HepG2 (cell line): ENCODE results near the gene MARF1. TPM values are rescaled to one million over a fixed set of nuclear protein-coding genes. Genes with fewer than 3 reads are reported as not detected.

Experiments used
- ARNT2 ChIP-seq: sonication (generic); formaldehyde crosslinking; IDR thresholded peaks from 2 replicates; pipeline ENCODE4 v1.8.0; 2022; ENCODE audit warnings: mild to moderate bottlenecking, low read depth, missing genetic modification reagents, moderate library complexity
- ATF7-NPFF ChIP-seq: sonication (generic); formaldehyde crosslinking; IDR thresholded peaks from 2 replicates; pipeline ENCODE4 v1.8.1; 2023; ENCODE audit warnings: mild to moderate bottlenecking, low read depth, missing genetic modification reagents, moderate library complexity
- BHLHE40 ChIP-seq: IDR thresholded peaks from 2 replicates; pipeline ENCODE4 v1.6.1; 2011; ENCODE audit warnings: low read length, improper control_type of control experiment
- ELF3 ChIP-seq: IDR thresholded peaks from 2 replicates; pipeline ENCODE4 v1.6.1; 2016; ENCODE audit warnings: missing genetic modification reagents, missing compliant biosample characterization
- GABPB1 ChIP-seq: IDR thresholded peaks from 2 replicates; pipeline ENCODE4 v1.6.1; 2016; ENCODE audit warnings: mild to moderate bottlenecking, missing genetic modification reagents, moderate library complexity, missing compliant biosample characterization
- IRF2 ChIP-seq: IDR thresholded peaks from 2 replicates; pipeline ENCODE4 v1.6.1; 2018; ENCODE audit warnings: missing genetic modification reagents, missing compliant biosample characterization
- MIXL1 ChIP-seq: IDR thresholded peaks from 2 replicates; pipeline ENCODE4 v1.6.1; 2016
- MXI1 ChIP-seq: IDR thresholded peaks from 3 replicates; pipeline ENCODE4 v1.6.1; 2012; ENCODE audit warnings: low read depth, low read length, inconsistent platforms, borderline replicate concordance
- NFYB ChIP-seq: sonication (generic); formaldehyde crosslinking; IDR thresholded peaks from 2 replicates; pipeline ENCODE4 v1.4.0; 2020; ENCODE audit warnings: missing genetic modification reagents
- RARA ChIP-seq: IDR thresholded peaks from 2 replicates; pipeline ENCODE4 v1.6.1; 2016; ENCODE audit warnings: missing genetic modification reagents, missing compliant biosample characterization
- RBM39 ChIP-seq: fragments of 200-400 bp; formaldehyde crosslinking; IDR thresholded peaks from one replicate; pipeline ENCODE4 v1.6.1; 2018; ENCODE audit warnings: antibody characterized with exemption, mild to moderate bottlenecking, low read depth, low read length; ENCODE audit not compliant: poor library complexity, severe bottlenecking
- RELA ChIP-seq: sonication (generic); formaldehyde crosslinking; IDR thresholded peaks from 2 replicates; pipeline ENCODE4 v1.4.0; 2020; ENCODE audit warnings: missing genetic modification reagents
- SNAI1 ChIP-seq: sonication (generic); formaldehyde crosslinking; IDR thresholded peaks from 2 replicates; pipeline ENCODE4 v1.5.0; 2020; ENCODE audit warnings: mild to moderate bottlenecking, missing genetic modification reagents, borderline replicate concordance
- SOX6 ChIP-seq, 2 experiments: fragments of 450-650 bp in 1 of 2; sonication (generic) in 1 of 2; formaldehyde crosslinking in 1 of 2; IDR thresholded peaks; 2 replicates each; pipeline versions ENCODE4 v1.4.0 to v1.6.1; 2017 to 2020; ENCODE audit warnings: antibody characterized with exemption in 1 of 2, mild to moderate bottlenecking in 1 of 2, missing genetic modification reagents in 1 of 2
- ZNF225 ChIP-seq: sonication (generic); formaldehyde crosslinking; IDR thresholded peaks from 2 replicates; pipeline ENCODE4 v1.4.0; 2020; ENCODE audit warnings: mild to moderate bottlenecking, missing genetic modification reagents
- ZNF251 ChIP-seq: sonication (generic); formaldehyde crosslinking; IDR thresholded peaks from 2 replicates; pipeline ENCODE4 v1.9.0; 2021; ENCODE audit warnings: mild to moderate bottlenecking, missing genetic modification reagents
- ZNF3 ChIP-seq: IDR thresholded peaks from 2 replicates; pipeline ENCODE4 v1.7.0; 2017; ENCODE audit warnings: inconsistent platforms
- ZNF501 ChIP-seq: sonication (generic); formaldehyde crosslinking; IDR thresholded peaks from 2 replicates; pipeline ENCODE4 v1.5.1; 2020; ENCODE audit warnings: mild to moderate bottlenecking, moderate library complexity, missing genetic modification reagents
- ZNF567 ChIP-seq: sonication (generic); formaldehyde crosslinking; IDR thresholded peaks from 2 replicates; pipeline ENCODE4 v1.8.1; 2023; ENCODE audit warnings: mild to moderate bottlenecking, missing genetic modification reagents, borderline replicate concordance
- ZNF703 ChIP-seq: sonication (generic); formaldehyde crosslinking; IDR thresholded peaks from 2 replicates; pipeline ENCODE4 v1.5.1; 2020; ENCODE audit warnings: missing genetic modification reagents, mild to moderate bottlenecking, moderate library complexity, borderline replicate concordance
- ZNF709 ChIP-seq: sonication (generic); formaldehyde crosslinking; IDR thresholded peaks from 2 replicates; pipeline ENCODE4 v1.5.0; 2020; ENCODE audit warnings: mild to moderate bottlenecking, missing genetic modification reagents
- ZNF772 ChIP-seq: sonication (generic); formaldehyde crosslinking; IDR thresholded peaks from 2 replicates; pipeline ENCODE4 v1.5.0; 2020; ENCODE audit warnings: mild to moderate bottlenecking, missing genetic modification reagents
- ZSCAN31 ChIP-seq: sonication (generic); formaldehyde crosslinking; IDR thresholded peaks from 2 replicates; pipeline ENCODE4 v1.5.0; 2020; ENCODE audit warnings: low read depth, mild to moderate bottlenecking, missing genetic modification reagents
- polyA plus RNA-seq, 8 experiments: library from polyadenylated mRNA; depleted of rRNA in 3 of 8; stranded (reverse) in 7 of 8; unstranded in 1 of 8; fragments of >200 nt; fragmentation: Illumina TruSeq in 4 of 8; extraction: Trizol in 4 of 8; gene quantifications; 2 replicates each; pipeline versions ENCODE4 v1.2.1 to v1.2.3, GENCODE V29; 2011 to 2016; ENCODE audit warnings: low read depth in 4 of 8, missing spikeins in 1 of 8, mixed read lengths in 1 of 8; ENCODE audit not compliant: insufficient read depth in 1 of 8
- total RNA-seq, 5 experiments: library from RNA; depleted of rRNA; stranded (reverse); fragments of >200 nt; fragmentation: Illumina TruSeq; extraction: Trizol; gene quantifications; 2 replicates each; pipeline ENCODE4 v1.2.3, GENCODE V29; 2016; ENCODE audit warnings: low read depth in 1 of 5
- TF ChIP-seq, protein P1 (sequence below): IDR thresholded peaks from 2 replicates; pipeline ENCODE4 v1.6.1; 2012; ENCODE audit warnings: low read length, improper control_type of control experiment
- TF ChIP-seq, protein P2 (sequence below): sonication (generic); formaldehyde crosslinking; IDR thresholded peaks from 2 replicates; pipeline ENCODE4 v1.4.0; 2020; ENCODE audit warnings: missing genetic modification reagents, borderline replicate concordance

Gene MARF1
- total and polyA plus RNA-seq, 2 of the 13 experiments (the other 11 are each of a cell fraction or from before 2014, with no cell fraction given): 8.7 to 20.7 TPM

DNA sequence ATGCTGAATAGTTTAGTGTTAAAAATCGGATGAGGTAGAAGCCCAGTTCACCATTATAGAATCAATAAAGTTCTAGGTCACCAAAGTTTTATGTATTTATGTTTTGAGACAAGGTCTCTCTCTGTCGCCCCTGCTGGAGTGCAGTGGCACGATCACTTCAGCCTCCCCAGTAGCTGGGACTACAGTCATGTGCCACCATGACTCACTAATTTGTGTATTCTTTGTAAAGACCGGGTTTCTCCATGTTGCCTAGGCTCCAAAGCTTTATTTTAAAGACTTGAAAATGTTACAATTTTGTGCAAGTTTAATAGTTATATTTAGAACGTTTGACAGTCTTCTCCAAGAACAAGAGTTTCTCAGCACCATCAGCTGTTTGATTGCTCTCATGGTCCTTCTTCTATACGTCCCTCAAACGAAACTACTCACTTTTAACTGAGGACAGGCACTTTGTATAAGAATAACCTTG lies 39.2 kb upstream of the MARF1 start (continued):
- TF ChIP-seq ATF7-NPFF (CRISPR knock-in tag) (no peak), NFYB (CRISPR knock-in tag) (no peak), IRF2 (CRISPR knock-in tag) (peak; percentile 76; the same call in 1 of the 2 replicates), RELA (CRISPR knock-in tag) (no peak), ZNF251 (CRISPR knock-in tag) (no peak), ARNT2 (no peak), MXI1 (peak; percentile 65; the same call in 1 of the 3 replicates), GABPB1 (CRISPR knock-in tag) (no peak), ZNF703 (CRISPR knock-in tag) (no peak), ZNF225 (CRISPR knock-in tag) (no peak), SOX6 (IDR thresholded peaks at IDR 0.05) (no peak), SOX6 (CRISPR knock-in tag; IDR thresholded peaks at IDR 0.05) (0 out of 2 replicates have a peak, but pooled peaks have one; percentile 5), ELF3 (CRISPR knock-in tag) (peak; percentile 56; the same call in 1 of the 2 replicates), ZNF3 (CRISPR knock-in tag) (no peak), ZNF567 (CRISPR knock-in tag) (no peak), MIXL1 (CRISPR knock-in tag) (peak; percentile 72; the same call in 1 of the 2 replicates), ZNF772 (CRISPR knock-in tag) (no peak), ZSCAN31 (CRISPR knock-in tag) (no peak), RBM39 (no peak), SNAI1 (CRISPR knock-in tag) (no peak), BHLHE40 (peak; percentile 90), RARA (peak; percentile 31), ZNF709 (CRISPR knock-in tag) (no peak), ZNF501 (CRISPR knock-in tag) (no peak)
- TF ChIP-seq, protein P1, sequence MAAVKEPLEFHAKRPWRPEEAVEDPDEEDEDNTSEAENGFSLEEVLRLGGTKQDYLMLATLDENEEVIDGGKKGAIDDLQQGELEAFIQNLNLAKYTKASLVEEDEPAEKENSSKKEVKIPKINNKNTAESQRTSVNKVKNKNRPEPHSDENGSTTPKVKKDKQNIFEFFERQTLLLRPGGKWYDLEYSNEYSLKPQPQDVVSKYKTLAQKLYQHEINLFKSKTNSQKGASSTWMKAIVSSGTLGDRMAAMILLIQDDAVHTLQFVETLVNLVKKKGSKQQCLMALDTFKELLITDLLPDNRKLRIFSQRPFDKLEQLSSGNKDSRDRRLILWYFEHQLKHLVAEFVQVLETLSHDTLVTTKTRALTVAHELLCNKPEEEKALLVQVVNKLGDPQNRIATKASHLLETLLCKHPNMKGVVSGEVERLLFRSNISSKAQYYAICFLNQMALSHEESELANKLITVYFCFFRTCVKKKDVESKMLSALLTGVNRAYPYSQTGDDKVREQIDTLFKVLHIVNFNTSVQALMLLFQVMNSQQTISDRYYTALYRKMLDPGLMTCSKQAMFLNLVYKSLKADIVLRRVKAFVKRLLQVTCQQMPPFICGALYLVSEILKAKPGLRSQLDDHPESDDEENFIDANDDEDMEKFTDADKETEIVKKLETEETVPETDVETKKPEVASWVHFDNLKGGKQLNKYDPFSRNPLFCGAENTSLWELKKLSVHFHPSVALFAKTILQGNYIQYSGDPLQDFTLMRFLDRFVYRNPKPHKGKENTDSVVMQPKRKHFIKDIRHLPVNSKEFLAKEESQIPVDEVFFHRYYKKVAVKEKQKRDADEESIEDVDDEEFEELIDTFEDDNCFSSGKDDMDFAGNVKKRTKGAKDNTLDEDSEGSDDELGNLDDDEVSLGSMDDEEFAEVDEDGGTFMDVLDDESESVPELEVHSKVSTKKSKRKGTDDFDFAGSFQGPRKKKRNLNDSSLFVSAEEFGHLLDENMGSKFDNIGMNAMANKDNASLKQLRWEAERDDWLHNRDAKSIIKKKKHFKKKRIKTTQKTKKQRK: no peak
- TF ChIP-seq, protein P2, sequence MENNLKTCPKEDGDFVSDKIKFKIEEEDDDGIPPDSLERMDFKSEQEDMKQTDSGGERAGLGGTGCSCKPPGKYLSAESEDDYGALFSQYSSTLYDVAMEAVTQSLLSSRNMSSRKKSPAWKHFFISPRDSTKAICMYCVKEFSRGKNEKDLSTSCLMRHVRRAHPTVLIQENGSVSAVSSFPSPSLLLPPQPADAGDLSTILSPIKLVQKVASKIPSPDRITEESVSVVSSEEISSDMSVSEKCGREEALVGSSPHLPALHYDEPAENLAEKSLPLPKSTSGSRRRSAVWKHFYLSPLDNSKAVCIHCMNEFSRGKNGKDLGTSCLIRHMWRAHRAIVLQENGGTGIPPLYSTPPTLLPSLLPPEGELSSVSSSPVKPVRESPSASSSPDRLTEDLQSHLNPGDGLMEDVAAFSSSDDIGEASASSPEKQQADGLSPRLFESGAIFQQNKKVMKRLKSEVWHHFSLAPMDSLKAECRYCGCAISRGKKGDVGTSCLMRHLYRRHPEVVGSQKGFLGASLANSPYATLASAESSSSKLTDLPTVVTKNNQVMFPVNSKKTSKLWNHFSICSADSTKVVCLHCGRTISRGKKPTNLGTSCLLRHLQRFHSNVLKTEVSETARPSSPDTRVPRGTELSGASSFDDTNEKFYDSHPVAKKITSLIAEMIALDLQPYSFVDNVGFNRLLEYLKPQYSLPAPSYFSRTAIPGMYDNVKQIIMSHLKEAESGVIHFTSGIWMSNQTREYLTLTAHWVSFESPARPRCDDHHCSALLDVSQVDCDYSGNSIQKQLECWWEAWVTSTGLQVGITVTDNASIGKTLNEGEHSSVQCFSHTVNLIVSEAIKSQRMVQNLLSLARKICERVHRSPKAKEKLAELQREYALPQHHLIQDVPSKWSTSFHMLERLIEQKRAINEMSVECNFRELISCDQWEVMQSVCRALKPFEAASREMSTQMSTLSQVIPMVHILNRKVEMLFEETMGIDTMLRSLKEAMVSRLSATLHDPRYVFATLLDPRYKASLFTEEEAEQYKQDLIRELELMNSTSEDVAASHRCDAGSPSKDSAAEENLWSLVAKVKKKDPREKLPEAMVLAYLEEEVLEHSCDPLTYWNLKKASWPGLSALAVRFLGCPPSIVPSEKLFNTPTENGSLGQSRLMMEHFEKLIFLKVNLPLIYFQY (CRISPR knock-in tag): no peak
